Medulla oblongata (tissue), 1 donor: ENCODE measurements around the gene CAMK1D.
"Not testable (repeated sequence)": the region's sequence is repeated elsewhere in the genome, so short reads cannot be mapped to it uniquely, and the experiment has no call there.

Experiments used
- DNase-seq: peaks from one replicate; pipeline ENCODE4 v3.0.0-alpha.2; 2015; ENCODE audit errors: extremely low spot score

The CAMK1D gene

DNA sequence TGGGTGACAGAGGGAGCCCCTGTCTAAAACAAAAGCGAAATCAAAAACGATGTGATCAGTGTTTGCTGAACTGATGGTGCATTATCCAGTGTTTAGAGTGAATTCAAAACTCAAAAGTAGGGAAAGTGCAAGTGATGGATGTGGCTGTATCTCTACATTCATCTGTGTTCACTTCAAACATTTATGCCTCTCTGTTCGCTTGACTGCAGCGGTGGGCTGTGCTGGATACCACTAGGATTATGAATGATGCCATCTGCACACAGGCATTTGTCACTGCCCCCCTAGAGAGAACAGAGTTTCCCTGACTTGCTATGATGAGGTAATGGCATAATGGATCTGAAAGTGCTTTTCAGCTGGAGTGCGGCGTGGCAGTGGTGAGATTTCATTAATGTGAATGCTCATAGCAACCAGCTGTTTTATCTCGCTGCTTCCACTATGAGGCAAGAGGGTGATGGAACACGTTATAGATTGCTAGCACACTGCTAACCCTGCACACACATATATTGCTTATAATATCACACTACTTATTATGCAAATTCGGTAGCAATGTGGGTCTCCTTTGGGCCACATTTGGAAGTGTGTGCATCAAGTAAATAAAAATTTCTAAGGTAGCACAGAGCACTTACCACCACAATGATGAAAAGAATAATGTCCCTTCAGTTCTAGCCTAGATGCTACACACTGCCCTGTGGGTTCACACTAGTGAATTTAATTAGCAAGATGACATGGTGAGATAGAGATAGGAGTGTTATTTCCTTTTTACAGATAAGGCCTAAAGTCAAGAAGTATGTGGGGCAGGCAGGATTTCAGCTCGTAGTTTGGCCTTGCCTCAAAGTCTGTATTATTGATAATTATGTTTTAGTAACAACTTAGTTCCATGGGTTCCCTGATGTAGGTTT, 164.7 kb downstream of the CAMK1D start:
- no peak for DNase-seq

DNA sequence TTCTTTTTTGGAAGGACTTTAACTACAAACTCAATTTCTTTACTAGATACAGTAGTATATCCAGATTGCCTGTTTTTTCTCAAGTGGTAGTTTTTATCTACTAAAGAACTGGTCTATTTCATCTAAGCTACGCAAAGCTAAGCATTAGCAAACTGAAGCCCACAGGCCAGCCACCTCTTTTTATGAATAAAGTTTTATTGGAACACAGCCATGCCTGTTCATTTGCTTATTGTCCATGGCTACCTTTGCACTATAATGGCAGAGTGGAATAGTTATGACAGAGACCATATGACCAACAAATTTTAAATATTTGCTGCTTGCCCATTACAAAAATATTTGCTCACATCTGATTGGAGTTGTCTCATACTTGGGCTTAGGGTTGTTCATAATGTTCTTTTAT, 168.7 kb downstream of the CAMK1D start:
- DNase-seq: no peak

DNA sequence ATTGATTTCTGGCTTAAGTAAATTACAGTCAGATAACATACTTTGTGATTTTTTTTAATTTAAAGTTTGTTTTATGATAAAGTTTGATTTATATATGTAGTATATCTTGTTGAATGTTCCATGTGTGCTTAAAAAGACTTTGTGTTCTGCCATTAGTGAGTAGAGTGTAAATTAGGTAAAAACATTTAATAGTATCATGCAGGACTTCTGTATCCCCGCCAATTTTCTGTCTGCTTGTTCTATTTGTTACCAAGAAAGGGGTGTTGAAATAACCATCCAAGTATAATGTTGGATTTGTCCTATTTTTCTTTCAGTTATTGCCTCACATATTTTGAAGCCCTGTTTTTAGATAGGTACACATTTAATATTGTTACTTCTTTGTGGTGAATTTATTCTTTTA, 172.1 kb downstream of the CAMK1D start:
- no peak for DNase-seq

DNA sequence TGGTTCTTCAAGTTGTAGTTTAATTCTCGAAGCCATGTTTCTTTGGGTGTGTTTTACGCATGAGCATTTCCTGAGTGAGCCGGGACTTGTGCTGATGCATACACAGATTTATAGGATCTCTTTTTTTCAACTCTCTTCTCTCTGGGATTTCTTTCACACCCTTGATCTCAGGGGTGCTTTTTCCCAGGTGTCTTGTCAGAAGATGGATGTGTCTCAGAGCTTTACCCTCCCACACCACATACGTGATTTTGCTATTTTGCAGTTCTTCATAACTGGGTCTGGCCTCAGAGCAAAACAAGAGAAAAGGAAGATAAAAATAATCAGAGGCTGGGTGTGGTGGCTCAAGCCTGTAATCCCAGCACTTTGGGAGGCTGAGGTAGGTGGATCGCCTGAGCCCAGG, 177.0 kb downstream of the CAMK1D start:
- DNase-seq: no peak

DNA sequence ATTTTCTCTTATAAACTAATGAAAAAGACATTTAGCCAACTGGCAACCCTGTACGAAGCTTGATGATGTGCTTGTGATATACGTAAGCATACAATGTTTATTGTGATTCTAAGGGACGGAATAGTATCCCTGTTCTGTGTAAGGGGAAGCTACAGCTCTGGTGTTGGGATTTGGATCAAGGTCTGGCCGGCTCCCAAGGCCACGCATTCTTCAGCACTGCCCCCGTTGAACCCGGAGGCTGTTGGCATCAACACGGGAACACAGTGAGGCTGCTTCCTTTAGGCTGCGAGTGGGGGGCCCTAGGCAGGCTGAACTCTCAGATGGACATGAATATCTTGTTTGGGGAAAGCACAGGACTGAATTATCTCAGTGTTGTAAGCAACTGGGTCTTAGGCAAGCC, 180.6 kb downstream of the CAMK1D start:
- no peak for DNase-seq

DNA sequence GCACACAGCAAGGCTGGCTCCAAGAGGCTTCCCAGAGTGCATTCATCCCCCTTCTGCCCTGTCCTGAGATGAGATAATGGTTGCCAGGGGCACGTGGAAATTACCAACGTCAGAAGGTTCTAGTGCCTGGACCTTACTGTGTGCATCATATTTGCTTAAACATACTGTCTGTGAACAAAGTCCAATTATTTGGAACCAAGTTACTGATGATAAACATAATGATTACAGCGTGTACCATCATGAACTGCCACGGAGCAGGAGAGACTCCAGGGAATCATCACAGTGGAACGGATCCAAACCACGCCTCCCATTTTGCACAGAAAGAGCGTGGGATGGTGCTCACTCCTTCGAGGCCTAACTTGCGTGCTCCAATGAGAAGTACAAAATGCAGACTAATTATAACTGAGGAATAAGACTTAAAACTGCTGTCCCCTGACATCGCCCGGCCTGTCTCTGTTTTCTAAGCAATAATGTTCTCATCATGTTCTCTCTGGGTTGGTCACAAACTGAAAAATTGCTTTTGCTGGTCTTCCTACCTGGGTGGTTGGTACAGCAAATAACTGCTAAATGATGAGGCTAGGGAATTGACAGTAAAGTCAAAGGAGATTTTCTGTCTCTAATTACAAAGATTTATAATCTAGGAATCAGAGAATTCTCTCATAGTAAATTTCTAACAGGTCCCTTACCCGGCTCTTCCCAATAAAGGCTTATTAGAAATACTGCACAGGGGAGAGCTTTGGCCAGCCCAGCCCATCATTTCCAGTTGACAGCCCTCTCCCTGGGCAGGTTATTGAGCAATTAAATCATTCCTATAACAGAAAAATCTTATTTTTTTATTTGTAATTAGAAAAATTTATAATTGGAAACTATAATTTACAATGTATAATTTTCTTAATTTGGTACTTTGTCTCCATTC, 182.2 kb downstream of the CAMK1D start:
- no peak for DNase-seq

DNA sequence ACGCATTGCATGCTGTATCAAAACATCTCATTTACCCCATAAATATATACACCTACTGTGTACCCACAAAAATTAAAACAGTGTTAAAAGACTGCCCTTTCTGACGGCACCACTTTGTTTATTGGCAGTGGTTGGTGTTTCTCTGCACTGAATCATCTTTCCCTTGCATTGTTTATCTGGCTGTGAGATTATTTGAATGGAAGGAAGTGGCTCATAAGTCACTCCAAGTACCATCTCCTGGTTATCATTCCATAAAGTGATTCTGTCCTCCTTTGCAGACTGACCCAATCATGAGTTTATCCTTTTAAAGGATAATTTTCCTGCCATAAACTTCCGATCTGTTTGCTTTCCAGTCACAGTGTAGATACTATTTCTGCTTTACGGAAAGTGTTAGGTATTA, 183.8 kb downstream of the CAMK1D start:
- no peak for DNase-seq

DNA sequence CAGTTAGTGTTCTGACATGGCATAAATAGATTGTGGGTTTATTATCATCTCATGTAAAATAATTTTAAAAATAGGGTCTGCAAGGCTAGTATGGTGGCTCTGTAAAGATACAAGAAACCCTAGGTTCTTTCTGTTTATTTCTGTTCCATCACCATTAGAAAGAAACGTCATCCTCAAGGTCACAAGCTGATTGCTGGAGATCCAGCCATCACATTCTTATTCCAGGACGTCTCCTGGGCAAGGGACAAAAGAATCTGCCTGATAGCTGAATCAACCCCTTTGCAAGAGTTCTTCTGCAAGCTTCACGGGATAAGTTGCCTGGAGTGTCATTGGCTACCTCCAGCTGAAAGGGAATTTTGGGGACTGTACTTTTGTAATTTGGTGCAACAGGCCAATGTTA, 184.4 kb downstream of the CAMK1D start:
- no peak for DNase-seq

DNA sequence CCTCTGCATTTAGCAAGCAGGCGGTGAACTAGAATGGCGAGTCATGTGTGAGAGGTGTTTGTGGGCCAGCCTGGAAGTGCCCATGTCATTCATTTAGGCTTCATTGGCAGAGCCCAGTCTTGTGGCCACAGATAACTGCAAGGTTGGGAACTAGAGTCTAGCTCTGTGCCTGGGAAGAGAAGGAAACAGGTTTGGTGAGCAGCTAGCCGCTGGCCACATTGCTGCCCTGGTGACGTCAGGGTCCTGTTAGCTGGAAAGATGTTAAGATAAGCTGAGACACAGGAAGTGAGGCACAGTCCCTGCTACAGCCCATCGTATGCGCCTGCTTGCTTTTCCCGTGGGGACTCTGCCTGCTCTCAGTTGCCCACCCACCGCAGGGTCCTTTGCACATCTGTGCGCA, 185.5 kb downstream of the CAMK1D start:
- DNase-seq: no peak

DNA sequence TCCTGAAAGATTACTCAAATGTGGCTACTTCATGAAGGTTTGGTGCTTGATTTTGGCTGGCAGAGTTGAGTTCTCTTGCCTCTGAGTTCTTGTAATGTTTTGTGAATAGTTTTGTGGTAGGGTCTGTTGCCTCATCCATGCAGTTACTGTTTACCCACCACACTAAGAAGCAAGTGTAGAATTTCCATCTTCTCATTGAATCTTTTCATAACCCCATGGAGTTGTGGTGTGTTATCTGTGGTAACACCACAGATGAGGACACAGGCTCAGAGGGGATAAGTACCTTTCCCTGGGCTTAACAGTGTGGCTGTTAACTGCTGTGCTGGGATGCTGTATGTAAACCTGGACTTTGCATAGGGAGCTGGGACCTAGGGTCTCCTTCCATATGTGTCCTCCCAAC, 186.3 kb downstream of the CAMK1D start:
- no peak for DNase-seq

DNA sequence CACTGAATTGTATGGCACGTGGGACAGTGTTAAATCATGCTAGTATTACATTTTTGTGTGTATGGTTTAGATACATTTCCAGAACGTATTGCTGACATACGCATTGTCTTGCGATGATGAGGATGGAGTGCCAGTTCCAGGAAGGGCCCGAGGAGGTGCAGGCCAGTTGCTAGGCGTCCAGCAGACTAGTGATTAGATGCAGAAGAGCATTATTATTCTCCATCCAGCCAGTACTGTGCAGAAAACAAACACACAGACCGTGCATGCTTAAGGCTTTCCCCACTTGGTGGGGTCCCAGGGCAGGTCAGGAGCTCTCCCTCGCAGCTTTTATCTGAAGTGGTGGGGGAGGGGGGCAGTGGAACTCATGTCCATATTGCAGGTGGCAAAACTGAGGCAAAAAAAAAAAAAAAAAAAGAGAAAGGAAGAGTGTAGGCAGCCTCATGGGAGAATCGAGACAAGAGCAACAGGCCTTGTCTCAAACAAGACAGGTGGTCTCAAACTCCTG, 189.2 kb downstream of the CAMK1D start:
- DNase-seq: no peak

DNA sequence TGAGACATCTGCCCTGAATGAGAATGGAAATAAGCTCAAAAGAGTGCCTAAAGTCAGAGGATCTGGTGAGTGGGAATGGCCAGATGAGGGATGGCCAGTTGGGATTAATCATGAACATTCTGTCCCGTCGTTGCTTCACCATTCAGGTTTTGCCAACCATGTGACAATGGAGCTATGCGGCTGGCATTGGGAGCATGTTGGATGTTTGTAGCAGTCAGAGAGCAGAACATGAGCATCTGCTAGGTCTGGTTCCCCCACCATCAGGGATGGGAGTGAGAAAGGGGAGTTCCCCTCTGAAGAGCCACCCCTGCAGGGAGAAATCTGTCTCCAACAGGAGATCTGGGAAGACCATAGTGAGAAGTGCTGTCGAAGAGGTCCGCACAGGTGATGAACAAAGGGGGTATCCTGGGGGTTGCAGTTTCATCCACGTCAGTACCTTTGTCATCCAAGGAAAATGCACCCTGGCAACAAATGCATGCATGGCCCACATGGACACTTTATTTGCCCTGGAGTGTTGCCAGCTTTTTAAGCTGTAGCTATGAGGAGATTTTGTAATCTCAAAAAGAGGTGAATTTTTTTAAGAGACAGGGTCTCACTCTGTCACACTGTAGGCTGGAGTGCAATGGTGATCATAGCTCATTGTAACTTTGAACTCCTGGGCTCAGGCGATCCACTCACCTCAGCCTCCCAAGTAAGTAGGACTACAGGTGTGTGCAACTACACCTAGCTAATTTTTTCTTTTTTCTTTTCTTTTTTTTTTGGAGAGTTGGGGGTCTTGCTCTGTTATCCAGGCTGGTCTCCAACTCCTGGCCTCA, 190.2 kb downstream of the CAMK1D start:
- peak; percentile 12 for DNase-seq

DNA sequence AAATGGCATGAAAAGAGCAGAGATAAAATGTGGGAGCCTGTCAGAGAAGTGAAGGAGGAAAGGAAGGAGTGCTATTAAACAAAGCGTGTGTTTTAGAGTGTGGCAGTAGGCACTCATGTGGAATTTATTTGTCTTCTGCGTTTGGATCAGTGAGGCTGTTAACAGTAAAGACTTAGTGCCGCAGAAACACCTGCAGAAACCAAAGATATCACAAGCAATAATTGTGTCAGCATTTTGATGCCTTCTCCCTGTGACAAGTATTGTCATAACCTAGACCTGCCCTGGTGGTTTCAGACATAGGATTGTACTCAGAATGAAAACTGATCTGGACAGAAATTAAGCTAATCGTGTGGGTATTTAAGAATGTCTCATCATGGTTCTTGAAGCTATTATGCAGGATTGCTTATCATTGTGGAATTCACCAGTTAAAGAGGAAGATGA, 191.0 kb downstream of the CAMK1D start:
- no peak for DNase-seq

DNA sequence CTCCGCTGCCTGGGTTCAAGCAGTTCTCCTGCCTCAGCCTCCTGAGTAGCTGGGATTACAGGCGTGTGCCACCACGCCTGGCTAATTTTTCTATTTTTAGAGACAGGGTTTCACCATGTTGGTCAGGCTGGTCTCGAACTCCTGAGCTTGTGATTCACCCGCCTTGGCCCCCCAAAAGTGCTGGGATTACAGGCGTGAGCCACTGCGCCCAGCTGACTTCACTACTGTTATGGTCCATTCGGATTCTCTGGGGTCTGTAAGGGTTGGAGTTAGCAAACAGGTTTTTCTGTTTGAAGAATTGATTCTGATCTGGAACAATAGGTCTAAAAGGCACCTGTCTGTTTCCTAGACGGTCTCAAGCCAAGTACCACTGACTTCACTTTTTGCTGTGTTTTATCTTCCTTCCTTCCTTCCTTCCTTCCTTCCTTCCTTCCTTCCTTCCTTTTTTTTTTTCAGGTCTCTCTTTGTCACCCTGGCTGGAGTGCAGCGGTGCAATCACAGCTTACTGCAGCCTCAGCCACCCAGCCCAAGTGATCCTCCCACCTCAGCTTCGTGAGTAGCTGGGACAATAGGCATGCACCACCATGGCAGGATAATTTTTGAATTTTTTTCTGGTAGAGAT, 192.2 kb downstream of the CAMK1D start:
- no peak for DNase-seq

DNA sequence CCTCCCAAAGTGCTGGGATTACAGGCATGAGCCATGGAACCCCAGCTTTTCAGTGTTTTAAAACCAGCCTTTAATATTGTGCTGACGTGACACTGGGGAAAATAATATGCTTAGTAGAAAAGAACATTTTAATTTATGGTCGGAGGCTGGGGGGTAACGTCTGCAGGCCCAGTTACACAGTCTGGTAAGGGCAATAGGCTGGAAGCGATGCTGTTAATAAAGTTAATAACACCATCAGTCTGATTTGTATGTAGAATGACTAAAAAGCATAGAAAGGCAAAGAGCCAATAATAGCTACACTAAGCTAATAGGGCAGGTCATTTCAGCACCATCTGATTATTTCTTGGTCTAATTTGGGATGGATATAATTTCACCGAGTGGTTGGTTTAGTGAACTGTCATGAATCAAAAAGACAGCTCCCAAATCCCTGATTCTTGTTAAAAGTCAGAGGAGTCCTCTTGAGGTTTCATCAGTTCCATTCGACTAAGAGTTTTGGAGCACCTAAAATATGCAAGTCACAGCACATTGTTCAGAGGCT, 192.9 kb downstream of the CAMK1D start:
- no peak for DNase-seq

DNA sequence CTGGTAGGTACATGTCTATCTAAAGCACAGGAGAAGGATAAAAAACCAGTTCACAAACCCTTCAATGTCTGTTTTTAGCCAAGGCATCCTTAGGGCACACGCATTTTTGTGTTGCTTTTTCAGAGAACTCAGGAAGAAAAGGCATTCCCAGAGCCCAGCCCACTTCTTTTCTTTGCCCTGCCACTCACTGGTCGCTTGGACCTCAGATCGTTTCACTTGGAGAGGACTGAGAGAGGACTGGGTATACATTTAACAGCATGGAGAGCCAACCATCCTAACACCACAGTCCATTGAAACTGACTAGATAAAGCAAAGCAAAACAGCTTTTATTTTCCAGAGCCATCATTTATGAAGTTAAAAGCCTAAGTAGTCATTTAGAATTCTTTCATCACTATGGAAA, 194.2 kb downstream of the CAMK1D start:
- no peak for DNase-seq

DNA sequence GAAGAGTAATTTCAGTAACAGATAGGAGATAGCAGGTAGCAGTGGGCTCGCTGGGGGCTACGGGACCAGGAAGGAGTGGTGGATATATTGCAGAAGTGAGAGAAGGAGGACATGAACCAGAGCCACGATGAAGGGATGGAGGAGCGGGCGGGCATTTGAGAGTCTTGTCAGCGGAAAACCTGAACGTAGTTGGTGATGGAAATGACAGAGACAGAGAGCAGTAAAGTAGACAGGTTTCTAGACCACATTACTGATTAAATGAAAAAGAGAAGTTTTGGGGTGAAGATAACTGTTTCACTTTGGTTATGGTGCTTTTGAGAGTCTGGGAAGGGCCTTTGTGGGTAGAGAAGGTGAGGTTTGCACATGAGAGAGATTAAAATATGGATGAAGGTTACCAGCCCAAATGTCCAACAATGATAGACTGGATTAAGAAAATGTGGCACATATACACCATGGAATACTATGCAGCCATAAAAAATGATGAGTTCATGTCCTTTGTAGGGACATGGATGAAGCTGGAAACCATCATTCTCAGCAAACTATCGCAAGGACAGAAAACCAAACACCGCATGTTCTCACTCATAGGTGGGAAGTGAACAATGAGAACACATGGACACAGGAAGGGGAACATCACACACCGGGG, 196.9 kb downstream of the CAMK1D start:
- not testable (repeated sequence) for DNase-seq

DNA sequence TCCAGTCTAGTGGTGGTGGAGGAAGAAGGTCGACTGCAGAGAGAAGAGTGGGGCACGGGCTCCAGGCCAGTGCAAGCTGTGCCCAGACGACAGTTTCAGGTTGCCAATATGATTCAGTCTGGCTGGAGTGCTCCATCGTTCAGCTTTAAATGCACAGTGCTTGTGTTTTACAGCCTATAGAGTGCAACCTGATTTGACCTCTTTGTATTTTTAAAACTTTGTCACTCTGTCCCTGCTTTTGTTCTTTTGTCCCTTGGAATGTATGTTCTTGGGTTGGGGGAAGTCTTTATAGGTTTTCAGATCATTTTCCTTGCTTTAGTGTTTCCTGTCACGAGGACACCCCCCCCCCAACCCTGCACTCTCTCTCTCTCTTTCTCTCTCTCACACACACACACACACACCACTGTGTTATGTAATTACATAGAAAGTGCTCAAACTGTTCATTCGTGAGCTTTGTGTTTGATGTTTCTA, 198.0 kb downstream of the CAMK1D start:
- no peak for DNase-seq

DNA sequence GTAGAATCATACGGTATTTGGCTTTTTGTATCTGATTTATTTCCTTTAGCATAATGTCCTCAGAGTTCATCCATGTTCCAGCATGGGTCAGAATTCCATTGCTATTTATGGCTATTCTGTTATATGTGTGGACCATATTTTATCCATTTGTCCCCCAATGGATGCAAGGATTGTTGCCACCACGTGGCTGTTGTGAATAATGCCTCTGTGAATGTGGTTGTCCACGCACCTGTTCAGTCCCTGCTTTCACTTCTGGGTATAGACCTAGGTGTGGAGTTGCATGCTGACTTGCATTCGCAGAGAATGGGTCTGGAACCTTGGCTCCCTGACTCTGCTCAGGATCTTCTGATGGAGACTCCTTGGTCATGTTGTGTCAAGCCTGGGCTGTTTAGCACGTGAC, 199.9 kb downstream of the CAMK1D start:
- no peak for DNase-seq

DNA sequence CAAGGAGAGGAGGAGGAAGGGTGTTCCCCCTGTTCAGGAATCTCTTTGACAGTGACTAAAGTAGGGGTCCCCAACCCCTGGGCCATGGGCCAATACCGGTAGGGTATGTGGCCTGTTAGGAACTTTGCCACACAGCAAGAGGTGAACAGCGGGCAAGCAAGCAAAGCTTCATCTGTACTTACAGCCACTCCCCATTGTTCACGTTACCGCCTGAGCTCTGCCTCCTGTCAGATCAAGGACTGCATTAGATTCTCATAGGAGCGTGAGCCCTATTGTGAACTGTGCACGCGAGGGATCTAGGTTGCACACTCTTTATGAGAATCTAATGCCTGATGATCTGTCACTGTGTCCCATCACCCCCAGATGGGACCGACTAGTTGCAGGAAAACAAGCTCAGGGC, 201.6 kb downstream of the CAMK1D start:
- DNase-seq: no peak
